Measurements from ENCODE around the gene TTC34. TPM values are rescaled to one million over a fixed set of nuclear protein-coding genes. Genes with fewer than 3 reads are reported as not detected.

Gene TTC34
- total RNA-seq, 2 experiments from 2014 or later, result 0.79 to 0.81 TPM

GRCh38 chr1:2807036-2807435, 5.5 kb upstream of the TTC34 start:
- ChIA-PET CTCF (no interaction called here), POLR2A (no interaction called here)
- intact Hi-C loops (cut with micrococcal nuclease), result no loop called here
- TF ChIP-seq, protein P1, sequence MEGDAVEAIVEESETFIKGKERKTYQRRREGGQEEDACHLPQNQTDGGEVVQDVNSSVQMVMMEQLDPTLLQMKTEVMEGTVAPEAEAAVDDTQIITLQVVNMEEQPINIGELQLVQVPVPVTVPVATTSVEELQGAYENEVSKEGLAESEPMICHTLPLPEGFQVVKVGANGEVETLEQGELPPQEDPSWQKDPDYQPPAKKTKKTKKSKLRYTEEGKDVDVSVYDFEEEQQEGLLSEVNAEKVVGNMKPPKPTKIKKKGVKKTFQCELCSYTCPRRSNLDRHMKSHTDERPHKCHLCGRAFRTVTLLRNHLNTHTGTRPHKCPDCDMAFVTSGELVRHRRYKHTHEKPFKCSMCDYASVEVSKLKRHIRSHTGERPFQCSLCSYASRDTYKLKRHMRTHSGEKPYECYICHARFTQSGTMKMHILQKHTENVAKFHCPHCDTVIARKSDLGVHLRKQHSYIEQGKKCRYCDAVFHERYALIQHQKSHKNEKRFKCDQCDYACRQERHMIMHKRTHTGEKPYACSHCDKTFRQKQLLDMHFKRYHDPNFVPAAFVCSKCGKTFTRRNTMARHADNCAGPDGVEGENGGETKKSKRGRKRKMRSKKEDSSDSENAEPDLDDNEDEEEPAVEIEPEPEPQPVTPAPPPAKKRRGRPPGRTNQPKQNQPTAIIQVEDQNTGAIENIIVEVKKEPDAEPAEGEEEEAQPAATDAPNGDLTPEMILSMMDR (IDR thresholded peaks at IDR 0.05), result no peak
- H3K4me1 Mint-ChIP-seq (ENCODE audit: low read depth), result no peaks in the 10 kb centered on the region
- no peak overlapping the region for H3K27ac Mint-ChIP-seq
- H3K9me3 Mint-ChIP-seq, result no peaks in the 10 kb centered on the region
- peaks cover 2% of the 10 kb centered on the region for H3K27me3 Mint-ChIP-seq
- DNase-seq, result no peak
- no peak overlapping the region for H3K4me3 Mint-ChIP-seq
- no peaks in the 10 kb centered on the region for H3K36me3 Mint-ChIP-seq (ENCODE audit: low read depth)
- ATAC-seq, result no peak

DNA sequence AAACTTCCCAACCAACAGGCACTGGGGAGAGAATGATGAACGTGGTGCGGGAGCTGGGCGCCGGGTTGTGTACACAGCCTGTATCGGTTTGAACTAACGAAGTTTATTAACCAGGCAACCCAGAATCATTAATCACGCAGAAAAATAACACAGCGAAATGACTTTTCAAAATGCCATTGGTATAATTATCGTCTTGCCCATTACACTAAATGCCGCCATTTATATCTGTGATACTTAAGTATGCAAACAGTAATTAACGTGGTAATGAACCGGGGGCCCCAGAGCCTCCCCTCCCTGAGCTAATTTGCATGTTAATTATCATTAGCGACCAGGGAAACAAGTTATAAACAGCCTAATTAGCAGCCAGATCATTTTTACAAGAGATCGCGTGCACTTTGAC, 5.1 kb upstream of the TTC34 start:
- peaks cover 2% of the 10 kb centered on the region for H3K27me3 Mint-ChIP-seq
- no peaks in the 10 kb centered on the region for H3K4me1 Mint-ChIP-seq (ENCODE audit: low read depth)
- H3K4me3 Mint-ChIP-seq, result no peak overlapping the region
- no peak overlapping the region for H3K27ac Mint-ChIP-seq
- H3K9me3 Mint-ChIP-seq, result no peaks in the 10 kb centered on the region
- DNase-seq (no peak), ATAC-seq (no peak)
- TF ChIP-seq, protein P1 (IDR thresholded peaks at IDR 0.05), result no peak
- H3K36me3 Mint-ChIP-seq (ENCODE audit: low read depth), result no peaks in the 10 kb centered on the region
- ChIA-PET CTCF (no interaction called here), POLR2A (no interaction called here)
- intact Hi-C loops (cut with micrococcal nuclease), result no loop called here

DNA sequence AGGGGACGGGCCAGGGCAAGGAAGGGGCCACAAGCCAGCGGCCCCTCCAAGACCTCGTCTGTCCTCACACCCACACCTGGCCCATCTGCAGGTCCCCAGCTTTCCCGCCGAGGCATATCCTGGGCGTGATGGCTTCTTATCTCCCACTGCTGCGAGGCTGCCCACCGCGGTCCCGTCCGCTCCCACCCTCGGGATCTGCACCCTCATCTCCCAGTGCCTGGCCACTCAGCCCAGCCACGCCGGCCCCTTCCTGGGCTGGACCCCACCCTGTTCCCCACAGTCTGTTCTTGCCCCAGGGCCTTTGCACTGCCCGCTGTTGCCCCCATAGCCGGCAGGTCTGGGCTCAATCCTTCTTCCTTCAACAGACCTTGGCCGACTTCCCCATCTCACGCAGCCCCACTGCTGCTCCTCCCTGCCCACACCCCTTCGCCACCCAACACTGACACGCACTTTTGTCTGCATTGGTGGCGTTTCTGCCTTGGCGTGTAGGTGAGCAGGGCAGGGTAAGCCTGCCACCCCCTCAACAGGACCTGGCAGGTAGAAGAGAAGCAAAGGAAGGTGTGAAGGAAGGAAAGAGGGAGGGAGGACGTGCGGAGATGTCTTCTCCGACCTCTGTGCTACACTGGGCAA, 4.4 kb upstream of the TTC34 start:
- H3K36me3 Mint-ChIP-seq (ENCODE audit: low read depth), result no peaks in the 10 kb centered on the region
- H3K27ac Mint-ChIP-seq, result no peak overlapping the region
- H3K27me3 Mint-ChIP-seq, result peaks cover 2% of the 10 kb centered on the region
- intact Hi-C loops (cut with micrococcal nuclease), result no loop called here
- DNase-seq (no peak), ATAC-seq (no peak)
- ChIA-PET POLR2A (no interaction called here), CTCF (no interaction called here)
- TF ChIP-seq, protein P1 (IDR thresholded peaks at IDR 0.05), result no peak
- no peaks in the 10 kb centered on the region for H3K9me3 Mint-ChIP-seq
- no peaks in the 10 kb centered on the region for H3K4me1 Mint-ChIP-seq (ENCODE audit: low read depth)
- H3K4me3 Mint-ChIP-seq, result no peak overlapping the region

DNA sequence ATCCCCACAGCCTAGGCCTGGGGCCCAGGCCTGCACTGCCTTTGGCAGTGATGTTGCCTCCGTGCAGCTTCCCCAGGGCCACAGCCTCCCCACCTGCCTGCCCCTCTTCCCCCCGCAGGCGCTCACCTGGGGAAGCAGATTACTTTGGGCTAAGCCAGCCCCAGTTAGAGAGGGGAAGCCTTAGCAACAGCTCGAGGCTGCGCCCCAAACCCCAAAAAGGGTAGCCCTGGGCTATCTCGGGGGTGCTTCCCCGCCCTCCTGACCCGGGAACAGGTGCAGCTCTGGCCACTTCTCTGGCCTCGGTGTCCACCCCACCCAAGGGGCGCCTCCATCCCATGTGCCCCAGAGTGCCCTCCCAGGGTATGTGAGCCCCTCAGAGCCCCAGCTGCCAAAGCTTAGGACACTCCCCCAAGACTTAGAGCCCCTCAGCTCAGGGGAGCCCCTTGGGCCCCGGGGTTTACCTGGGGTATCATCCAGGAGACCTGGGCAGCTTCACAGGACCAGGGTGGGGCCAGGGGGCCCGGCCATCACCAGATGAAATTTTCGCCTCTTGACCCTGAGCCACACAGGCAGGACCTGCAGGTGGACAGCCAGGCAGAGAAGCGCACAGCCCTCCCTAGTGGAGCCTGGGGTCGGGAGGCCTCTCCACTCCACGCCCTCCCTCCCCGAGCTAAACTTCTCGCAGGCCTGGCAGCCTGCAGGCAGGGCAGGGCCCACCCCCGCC, 3.3 kb upstream of the TTC34 start:
- TF ChIP-seq, protein P1 (IDR thresholded peaks at IDR 0.05), result no peak
- CTCF ChIA-PET, result no interaction called here
- no peak for DNase-seq

DNA sequence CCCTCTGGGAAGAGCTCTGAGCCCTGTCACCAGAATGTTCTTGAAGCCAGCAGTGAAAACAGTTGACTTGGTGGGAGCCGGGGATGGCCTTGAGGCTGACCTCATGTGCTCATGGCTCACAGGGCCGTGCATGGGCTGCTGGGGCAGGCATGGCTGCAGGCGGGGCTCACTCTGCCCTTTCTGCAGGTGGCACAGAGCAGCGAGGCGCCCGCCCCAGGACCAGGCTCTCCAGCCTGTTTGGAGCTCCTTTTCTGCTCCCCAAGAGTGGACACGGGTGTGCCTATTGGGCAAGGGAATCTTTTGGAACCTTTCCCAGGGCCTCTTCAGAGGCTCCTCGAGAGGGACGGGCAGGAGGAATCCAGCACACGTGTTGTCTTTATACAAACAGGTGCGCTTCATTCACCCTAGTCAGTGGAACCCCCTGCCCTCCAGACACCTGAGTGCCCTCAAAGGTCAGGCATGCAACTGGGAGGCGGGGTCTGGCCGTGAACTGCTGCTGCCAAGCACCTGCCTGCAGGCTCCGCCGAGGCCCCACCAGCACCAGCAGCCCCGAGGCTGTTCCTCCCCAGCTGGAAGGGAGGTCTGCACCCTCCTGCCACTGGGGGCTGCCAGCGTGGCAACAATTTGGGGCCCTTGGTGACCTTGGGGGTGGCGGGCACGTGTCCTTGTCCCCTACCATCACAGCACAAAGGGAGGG, 2.6 kb upstream of the TTC34 start:
- DNase-seq (no peak), ATAC-seq (no peak)
- H3K27me3 Mint-ChIP-seq, result peaks cover 2% of the 10 kb centered on the region
- no peaks in the 10 kb centered on the region for H3K4me1 Mint-ChIP-seq (ENCODE audit: low read depth)
- ChIA-PET CTCF (no interaction called here), POLR2A (no interaction called here)
- TF ChIP-seq, protein P1 (IDR thresholded peaks at IDR 0.05), result no peak
- H3K27ac Mint-ChIP-seq, result no peak overlapping the region
- intact Hi-C loops (cut with micrococcal nuclease), result no loop called here
- no peaks in the 10 kb centered on the region for H3K9me3 Mint-ChIP-seq
- no peaks in the 10 kb centered on the region for H3K36me3 Mint-ChIP-seq (ENCODE audit: low read depth)
- no peak overlapping the region for H3K4me3 Mint-ChIP-seq

More for the DNA sequence above, 3.3 kb upstream of the TTC34 start:
- POLR2A ChIA-PET, result no interaction called here
- H3K9me3 Mint-ChIP-seq, result no peaks in the 10 kb centered on the region
- H3K4me1 Mint-ChIP-seq (ENCODE audit: low read depth), result no peaks in the 10 kb centered on the region
- no peak overlapping the region for H3K27ac Mint-ChIP-seq
- intact Hi-C loops (cut with micrococcal nuclease), result no loop called here
- no peak overlapping the region for H3K4me3 Mint-ChIP-seq
- H3K27me3 Mint-ChIP-seq, result peaks cover 2% of the 10 kb centered on the region
- H3K36me3 Mint-ChIP-seq (ENCODE audit: low read depth), result no peaks in the 10 kb centered on the region
- no peak for ATAC-seq
